ENCODE results near the gene TMEM114.

The TMEM114 gene

DNA sequence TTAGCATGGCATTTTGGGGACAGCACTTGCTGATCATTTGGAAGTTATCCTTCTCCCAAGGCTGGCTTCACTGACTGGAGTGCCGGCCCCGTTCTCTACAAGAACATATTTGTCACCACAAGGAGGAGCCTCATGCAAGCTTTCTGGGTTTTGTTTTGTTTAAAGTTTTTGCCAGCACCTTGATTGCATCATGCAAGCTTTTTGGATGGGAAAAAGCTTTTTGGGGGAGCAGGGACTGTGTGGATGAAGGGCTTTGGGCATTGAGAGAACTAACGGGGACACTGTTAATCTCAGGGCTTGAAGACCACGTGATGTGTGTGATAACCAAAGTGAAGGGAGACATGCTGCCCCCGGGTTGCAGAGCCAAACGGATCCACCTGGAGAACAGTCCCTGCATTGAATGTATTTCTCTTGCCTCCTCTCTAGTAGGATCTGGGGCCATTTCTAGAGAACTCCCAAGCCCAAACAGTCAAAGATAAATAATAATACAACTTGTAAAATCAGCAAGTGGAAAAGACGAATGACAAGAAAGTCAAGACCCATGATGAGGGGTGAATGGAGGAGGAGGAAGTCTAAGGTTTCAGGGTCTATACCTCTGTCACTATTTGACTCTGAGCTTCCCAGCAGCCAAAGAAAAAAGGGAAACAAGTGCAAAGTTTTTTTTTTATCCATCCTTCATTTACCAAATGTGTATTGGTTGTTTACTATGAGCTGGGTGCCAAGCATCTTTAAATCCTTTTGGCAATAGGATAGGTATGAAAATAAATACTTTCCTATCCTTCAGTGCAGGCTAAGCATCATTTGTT, 17.2 kb downstream of the TMEM114 start:
- no peak for TF ChIP-seq GATA3 (IDR thresholded peaks at IDR 0.05; ENCODE audit: low read depth, low read length)

DNA sequence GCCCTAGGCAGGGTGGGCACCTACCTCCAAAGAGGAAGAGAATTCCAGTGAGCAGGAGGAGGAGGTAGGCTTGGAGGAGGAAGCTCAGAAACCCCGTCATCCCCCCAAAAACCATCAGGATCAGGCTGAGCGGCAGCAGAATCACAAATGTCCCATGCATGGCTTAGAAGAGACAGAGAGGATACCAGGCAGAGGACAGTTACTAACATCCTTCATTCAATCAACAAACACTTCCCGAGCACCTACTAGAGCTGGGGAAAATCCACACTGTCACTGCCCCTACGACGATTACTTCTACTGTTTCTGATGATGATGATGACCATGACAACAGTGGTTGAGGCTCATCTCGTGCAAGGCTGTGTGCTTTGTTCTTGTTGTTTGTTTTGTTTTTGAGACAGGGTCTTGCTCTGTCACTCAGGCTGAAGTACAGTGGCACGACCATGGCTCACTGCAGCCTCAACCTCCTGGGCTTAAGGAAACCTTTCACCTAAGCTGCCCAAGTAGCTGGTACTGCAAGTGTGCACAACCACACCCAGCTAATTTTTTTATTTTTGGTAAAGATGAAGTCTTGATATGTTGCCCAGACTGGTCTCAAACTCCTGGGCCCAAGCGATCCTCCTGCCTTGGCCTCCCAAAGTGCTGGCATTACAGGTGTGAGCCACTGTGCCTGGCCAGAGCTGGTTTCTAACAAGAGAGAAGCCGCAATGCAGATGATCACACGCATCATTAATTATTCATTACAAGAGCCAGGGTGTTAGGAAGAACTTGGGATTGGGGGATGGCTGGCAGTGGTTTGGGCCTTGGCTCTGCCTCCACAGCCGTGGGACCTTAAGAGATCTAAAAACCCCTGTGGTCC, 18.0 kb downstream of the TMEM114 start:
- TF ChIP-seq GATA2 (IDR thresholded peaks at IDR 0.05; ENCODE audit: low read depth, low read length) (no peak), GATA3 (IDR thresholded peaks at IDR 0.05; ENCODE audit: low read depth, low read length) (no peak)

DNA sequence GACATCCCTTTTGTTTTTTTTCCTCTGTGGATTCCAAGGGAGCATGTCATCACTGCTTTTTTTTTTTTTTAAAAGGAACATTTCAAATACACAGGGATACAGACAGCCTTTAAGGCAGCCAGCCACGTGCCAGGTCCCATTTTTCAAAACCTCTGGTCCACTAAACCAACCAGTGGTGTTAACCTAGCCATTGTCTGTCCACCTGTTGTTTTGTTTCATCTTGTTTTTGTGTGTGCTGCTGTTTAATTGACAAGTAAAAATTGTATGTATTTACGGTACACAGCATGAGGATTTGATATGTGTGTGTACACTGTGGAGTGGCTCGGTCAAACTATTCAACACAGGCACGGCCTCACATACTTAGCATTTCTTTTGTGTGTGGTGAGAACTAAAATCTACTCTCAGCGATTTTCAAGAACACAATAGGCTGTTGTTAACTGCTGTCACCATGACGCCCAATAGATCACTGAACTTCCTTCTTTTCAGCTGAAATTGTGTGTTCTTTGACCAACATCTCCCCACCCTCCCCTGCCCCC, 19.2 kb downstream of the TMEM114 start:
- TF ChIP-seq GATA2 (IDR thresholded peaks at IDR 0.05; ENCODE audit: low read depth, low read length) (no peak), GATA3 (IDR thresholded peaks at IDR 0.05; ENCODE audit: low read depth, low read length) (no peak)

DNA sequence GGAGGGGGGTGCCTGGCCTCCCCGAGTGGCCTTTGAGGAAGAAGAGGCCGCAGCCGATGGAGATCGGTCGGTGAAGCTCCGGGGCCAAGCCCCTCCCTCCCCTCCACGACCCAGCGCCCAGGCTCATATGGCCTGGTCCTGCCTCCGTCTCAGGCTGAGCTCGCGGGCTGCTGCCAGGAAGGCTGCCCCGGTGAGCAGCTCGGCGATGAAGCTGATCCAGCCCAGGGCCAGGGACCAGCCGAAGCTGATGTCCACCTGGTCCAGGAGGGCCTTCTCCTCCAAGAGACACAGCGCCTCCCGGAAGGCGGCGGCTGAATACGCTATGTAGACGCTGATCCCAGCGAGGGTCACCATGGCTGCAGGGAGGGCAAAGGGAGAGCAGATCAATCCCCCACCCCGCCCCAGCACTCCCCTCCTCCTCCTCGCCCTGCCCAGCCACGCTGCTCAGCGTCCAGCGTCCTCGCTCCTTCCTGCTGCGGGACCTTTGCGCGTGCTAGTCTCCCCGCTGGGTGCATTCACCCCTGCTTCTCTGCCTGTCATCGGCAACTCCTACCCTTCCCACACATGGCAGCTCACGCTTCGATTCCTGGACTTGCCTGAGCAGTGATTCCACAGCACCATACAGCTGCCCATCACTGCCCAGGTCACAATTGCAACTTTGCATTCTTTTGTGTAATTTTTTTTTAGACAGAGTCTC, 20.5 kb downstream of the TMEM114 start:
- no peak for TF ChIP-seq GATA2 (IDR thresholded peaks at IDR 0.05; ENCODE audit: low read depth, low read length)
- TF ChIP-seq GATA3 (IDR thresholded peaks at IDR 0.05; ENCODE audit: low read depth, low read length), result no peak

DNA sequence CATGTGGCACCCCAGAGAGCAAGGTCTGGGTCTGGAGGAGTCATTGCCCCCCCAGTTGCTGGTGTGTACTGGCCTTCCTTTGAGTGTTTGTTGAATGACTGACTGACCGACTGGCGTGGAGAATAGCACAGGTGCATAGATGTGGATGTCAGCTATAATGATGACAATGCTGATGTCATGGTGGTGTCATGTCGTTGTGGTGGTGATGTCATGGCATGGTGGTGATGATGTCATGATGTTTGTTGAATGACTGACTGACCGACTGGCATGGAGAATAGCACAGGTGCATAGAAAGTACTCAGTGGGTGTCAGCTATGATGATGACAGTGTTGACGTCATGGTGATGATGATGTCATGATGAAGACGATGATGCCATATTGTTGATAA, 22.1 kb downstream of the TMEM114 start:
- TF ChIP-seq GATA3 (IDR thresholded peaks at IDR 0.05; ENCODE audit: low read depth, low read length) (no peak), GATA2 (IDR thresholded peaks at IDR 0.05; ENCODE audit: low read depth, low read length) (no peak)

DNA sequence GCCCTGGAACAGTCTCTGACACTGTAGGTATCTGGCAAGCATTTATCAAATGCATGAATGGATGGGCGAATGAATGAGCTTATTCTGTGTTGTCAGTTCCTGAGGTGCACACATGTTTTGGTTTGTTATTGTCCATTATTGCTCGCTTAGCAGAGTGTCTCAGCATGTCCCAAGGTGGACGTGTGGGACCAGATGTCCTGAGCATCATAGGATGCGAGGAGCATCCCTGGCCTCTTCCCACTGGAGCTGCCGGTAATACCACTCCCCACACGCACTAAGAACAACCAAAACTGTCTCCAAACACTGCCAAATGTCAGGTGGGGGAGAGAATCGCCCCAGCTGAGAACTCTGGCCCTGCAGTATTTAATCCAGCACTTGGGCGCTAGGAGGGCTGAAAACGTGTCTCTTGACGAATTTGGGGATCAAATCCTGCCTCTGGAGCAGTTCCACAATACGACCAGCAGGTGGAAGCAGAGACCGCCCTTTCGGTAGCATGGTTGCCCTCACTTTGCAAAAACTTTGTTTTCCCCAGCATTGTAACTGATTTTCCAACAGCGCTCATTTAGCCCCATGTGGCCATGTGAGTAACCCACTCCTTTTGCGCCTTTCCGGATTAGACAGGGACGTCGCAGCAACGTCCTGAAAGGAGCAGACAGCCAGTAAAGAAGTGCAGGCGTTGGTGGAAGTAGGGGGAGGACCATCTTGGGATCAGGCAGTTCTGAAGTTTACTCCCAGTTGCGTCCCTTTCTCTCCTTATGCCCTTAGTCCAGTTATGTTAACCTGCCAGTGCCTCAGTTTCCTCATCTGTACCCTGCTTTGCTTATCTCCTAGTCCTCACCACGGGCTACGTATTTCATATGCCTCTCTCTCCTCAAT, 22.7 kb downstream of the TMEM114 start:
- TF ChIP-seq GATA2 (IDR thresholded peaks at IDR 0.05; ENCODE audit: low read depth, low read length), result no peak
- no peak for TF ChIP-seq GATA3 (IDR thresholded peaks at IDR 0.05; ENCODE audit: low read depth, low read length)

DNA sequence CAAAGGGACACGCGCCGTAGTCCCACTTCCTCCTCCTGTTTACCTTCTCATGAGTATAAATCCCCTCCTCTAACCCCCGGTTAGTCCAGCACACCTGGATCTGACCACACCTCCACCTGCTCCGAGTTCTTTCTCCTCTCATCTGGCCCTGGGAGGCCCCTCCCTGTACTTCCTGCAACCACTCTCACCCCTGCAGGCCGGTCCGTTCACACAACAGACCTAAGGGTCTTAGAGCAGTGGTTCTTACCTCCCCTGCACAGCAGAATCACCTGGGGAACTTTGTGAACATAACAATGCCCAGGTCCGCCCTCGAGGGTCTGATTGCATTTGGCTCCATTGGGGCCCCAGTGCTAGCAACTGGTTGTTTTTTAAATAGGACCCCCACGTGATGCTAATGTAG, 24.8 kb downstream of the TMEM114 start:
- no peak for TF ChIP-seq GATA2 (IDR thresholded peaks at IDR 0.05; ENCODE audit: low read depth, low read length)
- no peak for TF ChIP-seq GATA3 (IDR thresholded peaks at IDR 0.05; ENCODE audit: low read depth, low read length)

DNA sequence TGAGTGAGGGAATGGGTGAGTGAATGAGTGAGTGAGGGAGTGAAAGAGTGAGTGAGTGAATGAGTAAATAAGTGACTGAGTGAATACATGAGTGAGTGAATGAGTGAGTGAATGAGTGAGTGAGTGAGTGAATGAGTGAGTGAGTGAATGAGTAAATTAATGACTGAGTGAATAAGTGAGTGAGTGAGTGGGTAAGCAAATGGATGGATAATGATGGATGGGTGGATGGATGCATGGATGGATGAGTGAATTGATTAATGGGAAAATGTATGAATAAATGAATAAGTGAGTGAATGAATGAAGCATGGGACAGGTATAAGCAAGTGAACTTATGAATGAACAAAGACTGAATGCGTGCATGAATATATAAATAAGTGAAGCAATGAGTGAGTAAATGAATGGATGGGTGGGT, 25.4 kb downstream of the TMEM114 start:
- TF ChIP-seq GATA2 (IDR thresholded peaks at IDR 0.05; ENCODE audit: low read depth, low read length) (no peak), GATA3 (IDR thresholded peaks at IDR 0.05; ENCODE audit: low read depth, low read length) (no peak)

DNA sequence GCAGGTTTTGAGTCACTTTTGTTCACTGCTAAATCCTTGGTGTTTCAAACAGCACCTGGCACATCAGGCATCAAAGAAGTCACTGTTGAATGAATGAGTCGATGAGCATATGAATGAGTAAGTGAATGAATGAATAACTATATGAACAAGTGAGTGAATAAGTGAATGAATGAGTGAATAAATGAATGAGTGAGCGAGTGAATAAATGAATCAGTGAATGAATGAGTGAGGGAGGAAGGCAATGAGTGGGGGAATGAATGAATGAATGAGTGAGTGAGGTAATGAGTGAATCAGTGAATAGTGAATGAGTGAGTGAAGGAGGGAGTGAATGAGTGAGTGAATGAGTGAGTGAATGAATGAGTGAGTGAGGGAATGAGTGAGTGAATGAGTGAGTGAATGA, 28.8 kb downstream of the TMEM114 start:
- no peak for TF ChIP-seq GATA2 (IDR thresholded peaks at IDR 0.05; ENCODE audit: low read depth, low read length)

DNA sequence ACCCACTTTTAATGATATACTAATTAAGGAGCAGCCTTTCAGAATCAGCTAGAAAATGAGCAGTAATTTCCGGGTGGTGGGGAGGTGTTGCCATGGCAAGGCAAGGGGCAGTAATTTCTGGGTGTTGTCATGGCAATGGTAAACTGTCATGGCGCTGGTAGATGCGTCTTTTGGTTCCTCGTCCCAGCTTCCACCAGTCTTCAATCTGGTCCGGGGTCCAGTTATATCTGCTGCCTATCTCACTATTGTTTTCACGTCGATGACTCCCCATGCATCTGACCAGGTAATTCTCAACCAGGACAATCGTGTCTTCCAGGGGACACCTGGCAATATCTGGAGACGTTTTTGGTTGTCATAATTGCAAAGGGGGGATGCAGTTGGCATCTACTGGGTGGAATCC, 34.9 kb downstream of the TMEM114 start:
- no peak for TF ChIP-seq GATA3 (IDR thresholded peaks at IDR 0.05; ENCODE audit: low read depth, low read length)
- TF ChIP-seq GATA2 (IDR thresholded peaks at IDR 0.05; ENCODE audit: low read depth, low read length), result no peak

DNA sequence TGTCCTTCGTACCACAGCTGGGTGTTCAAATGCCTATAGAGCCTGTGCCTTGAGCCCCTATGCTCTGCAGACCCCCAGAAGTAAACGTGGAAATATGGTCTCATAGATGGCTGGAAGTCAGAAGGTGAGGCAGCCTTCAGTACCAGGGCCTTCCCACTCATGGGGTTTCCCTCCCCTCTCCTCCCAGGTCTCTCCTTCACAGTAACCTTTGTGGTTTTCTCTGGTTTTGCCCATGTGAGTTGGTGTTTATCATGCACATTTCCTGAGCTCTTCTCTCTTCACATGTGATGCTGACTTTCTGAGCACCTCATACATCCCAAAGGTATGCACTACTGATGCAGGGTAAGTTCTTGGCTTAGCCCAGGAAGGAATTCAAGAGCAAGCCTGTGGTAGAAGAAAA, 35.4 kb downstream of the TMEM114 start:
- TF ChIP-seq GATA2 (IDR thresholded peaks at IDR 0.05; ENCODE audit: low read depth, low read length) (no peak), GATA3 (IDR thresholded peaks at IDR 0.05; ENCODE audit: low read depth, low read length) (no peak)

DNA sequence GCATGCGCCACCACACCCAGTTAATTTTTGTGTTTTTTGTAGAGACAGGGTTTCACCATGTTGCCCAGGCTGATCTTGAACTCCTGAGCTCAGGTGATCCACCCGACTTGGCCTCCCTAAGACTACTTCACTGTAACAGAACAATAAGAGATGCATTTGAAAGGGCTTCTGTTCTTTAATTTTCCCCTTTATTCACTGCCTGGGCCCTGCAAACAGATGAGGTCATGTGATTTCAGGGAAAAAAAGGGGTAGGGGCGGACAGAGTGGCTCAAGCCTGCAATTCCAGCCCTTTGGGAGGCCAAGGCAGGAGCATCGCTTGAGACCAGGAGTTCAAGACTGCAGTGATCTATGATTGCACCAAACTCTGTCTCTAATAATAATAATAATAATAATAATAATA, 36.3 kb downstream of the TMEM114 start:
- TF ChIP-seq GATA3 (IDR thresholded peaks at IDR 0.05; ENCODE audit: low read depth, low read length) (no peak), GATA2 (IDR thresholded peaks at IDR 0.05; ENCODE audit: low read depth, low read length) (no peak)

DNA sequence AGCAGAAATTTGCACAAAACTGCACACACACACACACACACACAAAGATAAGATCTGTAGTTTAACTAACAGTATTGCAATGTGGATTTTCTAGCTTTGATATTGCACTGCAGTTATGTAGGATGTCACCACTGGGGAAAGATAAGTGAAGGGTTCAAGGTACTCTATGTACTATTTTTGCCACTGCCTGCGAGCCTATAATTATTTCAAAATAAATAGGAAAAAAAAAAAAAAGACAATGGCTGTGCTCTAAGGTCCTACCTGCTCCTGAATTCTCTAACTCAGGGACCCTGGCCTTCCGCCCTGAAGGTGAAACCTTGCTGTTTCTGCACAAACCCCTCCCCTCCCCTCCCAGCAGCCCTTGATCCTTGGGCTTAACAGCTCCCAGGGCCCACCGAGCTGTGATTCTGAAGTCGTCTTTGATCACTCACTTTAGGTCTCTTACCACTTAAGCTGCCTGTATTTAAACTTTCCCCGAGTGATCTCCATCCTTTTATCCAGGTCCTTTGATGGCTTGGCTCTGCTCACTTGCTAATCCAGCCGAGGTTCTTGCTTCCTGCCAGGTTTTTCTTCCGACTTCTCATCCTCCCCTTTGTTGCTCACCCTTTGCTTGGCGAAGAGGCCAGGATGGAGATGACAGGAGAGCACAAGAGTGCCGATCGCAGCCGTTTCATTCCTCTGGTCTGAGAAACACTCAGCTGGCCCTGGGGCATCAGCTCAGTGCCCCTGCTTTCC, 37.7 kb downstream of the TMEM114 start:
- TF ChIP-seq GATA2 (IDR thresholded peaks at IDR 0.05; ENCODE audit: low read depth, low read length) (no peak), GATA3 (IDR thresholded peaks at IDR 0.05; ENCODE audit: low read depth, low read length) (no peak)

Data from SH-SY5Y (cell line).